Ovary (tissue), 3 donors: Measurements from ENCODE around the gene FRYL.

Experiments
- CTCF ChIP-seq, 3 donors: fragments of 450-650 bp in 2 of 3; fragments of 200-600 bp in 1 of 3; IDR thresholded peaks; one replicate each; pipeline versions ENCODE4 v1.5.1 to v1.8.0; 2016 to 2022; ENCODE audit warnings: antibody characterized with exemption in 3 of 3, mild to moderate bottlenecking in 1 of 3
- EP300 ChIP-seq: sonication (generic); formaldehyde crosslinking; IDR thresholded peaks from one replicate; pipeline ENCODE4 v1.6.1; 2017; ENCODE audit warnings: antibody characterized with exemption
- POLR2A ChIP-seq: fragments of 450-650 bp; IDR thresholded peaks from one replicate; pipeline ENCODE4 v1.6.1; 2017; ENCODE audit warnings: antibody characterized with exemption, mild to moderate bottlenecking, moderate library complexity
- donor health status: DM: no; HTN: no; CAD: no.

GRCh38 chr4:48590884-48591283 lies 189.2 kb downstream of the FRYL start:
- TF ChIP-seq EP300 (no peak), CTCF (IDR thresholded peaks at IDR 0.05) (no peak), POLR2A (no peak)
